Measurements from ENCODE around the gene BIRC5. TPM values are rescaled to one million over a fixed set of nuclear protein-coding genes. Genes with fewer than 3 reads are reported as not detected.

Gene BIRC5
- polyA plus RNA-seq, 1 donor (not counting 4 experiments of a cell fraction or from before 2014, with no cell fraction given) = 11.5 TPM

- peaks cover 2% of the 10 kb centered on the region for H4K20me1 ChIP-seq (ENCODE audit: control insufficient read depth, extremely low read depth, insufficient read depth, low read length)
- H3K27me3 ChIP-seq (ENCODE audit: control insufficient read depth, extremely low read depth, insufficient read depth, low read length) = peaks cover 38% of the 10 kb centered on the region
- no peak for FAIRE-seq
- H3K9ac ChIP-seq (ENCODE audit: control insufficient read depth, extremely low read depth, insufficient read depth, low read length) = no peak overlapping the region
- no peaks in the 10 kb centered on the region for H3K9me1 ChIP-seq (ENCODE audit: control insufficient read depth, extremely low read depth, insufficient read depth, low read length)
- H3K4me2 ChIP-seq (ENCODE audit: control insufficient read depth, extremely low read depth, insufficient read depth, low read depth, low read length) = no peak overlapping the region
- H3K36me3 ChIP-seq (ENCODE audit: control insufficient read depth in 2 of 2, extremely low read depth in 1 of 2, insufficient read depth in 2 of 2, low read length in 2 of 2) = no peaks in the 10 kb centered on the region
- H3K27ac ChIP-seq (ENCODE audit: control insufficient read depth, insufficient read depth, low read length) = no peak overlapping the region
- H3K4me3 ChIP-seq (ENCODE audit: control insufficient read depth in 2 of 3, extremely low read depth in 1 of 3, insufficient read depth in 2 of 3, low read depth in 1 of 3, low read length in 3 of 3) = no peak overlapping the region
- TF ChIP-seq CTCF (optimal IDR thresholded peaks at IDR 0.05 in 1 of 3, IDR thresholded peaks at IDR 0.05 in 1 of 3, conservative IDR thresholded peaks at IDR 0.05 in 1 of 3; ENCODE audit: extremely low read depth in 1 of 3, insufficient read depth in 2 of 3, low read length in 3 of 3) (no peak), EZH2 (IDR thresholded peaks at IDR 0.05; ENCODE audit: low read length) (no peak)
- dilution Hi-C loops (cut with MboI; ENCODE audit: extremely low pct_ligation_motif_present, low sequenced_read_pairs) = no loop called here
- no peaks in the 10 kb centered on the region for H3K79me2 ChIP-seq (ENCODE audit: control insufficient read depth, insufficient read depth, low read length)
- H2AFZ ChIP-seq (ENCODE audit: control insufficient read depth, low read length) = no peak overlapping the region
- no peaks in the 10 kb centered on the region for H3K9me3 ChIP-seq (ENCODE audit: control insufficient read depth, low read depth, low read length)
- no peak for DNase-seq (ENCODE audit: low read depth, low spot score)
- H3K4me1 ChIP-seq (ENCODE audit: control insufficient read depth, extremely low read depth, insufficient read depth, low read length) = peaks cover under 1% of the 10 kb centered on the region
Observed at GRCh38 chr17:78266771-78267170, 52.7 kb downstream of the BIRC5 start.

- H2AFZ ChIP-seq (ENCODE audit: control insufficient read depth, low read length) = no peak overlapping the region
- TF ChIP-seq EZH2 (IDR thresholded peaks at IDR 0.05; ENCODE audit: low read length) (no peak), CTCF (optimal IDR thresholded peaks at IDR 0.05 in 1 of 3, IDR thresholded peaks at IDR 0.05 in 1 of 3, conservative IDR thresholded peaks at IDR 0.05 in 1 of 3; ENCODE audit: extremely low read depth in 1 of 3, insufficient read depth in 2 of 3, low read length in 3 of 3) (no peak)
- DNase-seq (ENCODE audit: low read depth, low spot score) (no peak), FAIRE-seq (no peak)
- no peak overlapping the region for H3K27ac ChIP-seq (ENCODE audit: control insufficient read depth, insufficient read depth, low read length)
- H3K9me1 ChIP-seq (ENCODE audit: control insufficient read depth, extremely low read depth, insufficient read depth, low read length) = no peaks in the 10 kb centered on the region
- H3K36me3 ChIP-seq (ENCODE audit: control insufficient read depth in 2 of 2, extremely low read depth in 1 of 2, insufficient read depth in 2 of 2, low read length in 2 of 2) = no peaks in the 10 kb centered on the region
- peaks cover 2% of the 10 kb centered on the region for H4K20me1 ChIP-seq (ENCODE audit: control insufficient read depth, extremely low read depth, insufficient read depth, low read length)
- peaks cover 39% of the 10 kb centered on the region for H3K27me3 ChIP-seq (ENCODE audit: control insufficient read depth, extremely low read depth, insufficient read depth, low read length)
- H3K4me1 ChIP-seq (ENCODE audit: control insufficient read depth, extremely low read depth, insufficient read depth, low read length) = peaks cover 7% of the 10 kb centered on the region
- H3K4me2 ChIP-seq (ENCODE audit: control insufficient read depth, extremely low read depth, insufficient read depth, low read depth, low read length) = no peak overlapping the region
- dilution Hi-C loops (cut with MboI; ENCODE audit: extremely low pct_ligation_motif_present, low sequenced_read_pairs) = no loop called here
- no peak overlapping the region for H3K4me3 ChIP-seq (ENCODE audit: control insufficient read depth in 2 of 3, extremely low read depth in 1 of 3, insufficient read depth in 2 of 3, low read depth in 1 of 3, low read length in 3 of 3)
- no peaks in the 10 kb centered on the region for H3K79me2 ChIP-seq (ENCODE audit: control insufficient read depth, insufficient read depth, low read length)
- no peaks in the 10 kb centered on the region for H3K9me3 ChIP-seq (ENCODE audit: control insufficient read depth, low read depth, low read length)
- H3K9ac ChIP-seq (ENCODE audit: control insufficient read depth, extremely low read depth, insufficient read depth, low read length) = no peak overlapping the region
Observed at GRCh38 chr17:78267253-78268073, 53.4 kb downstream of the BIRC5 start.

Measured in keratinocyte (primary cell).